Activated CD8-positive, alpha-beta T cell treated with anti-CD3 and anti-CD28 coated beads for 36 hours (primary cell): ENCODE data around the gene MPEG1. TPM values are rescaled to one million over a fixed set of nuclear protein-coding genes. Genes with fewer than 3 reads are reported as not detected.

Experiments
- ATAC-seq: fragments of 200-7000 bp; cut with Tn5 transposase; one replicate; pipeline ENCODE4 v1.10.0; 2021; ENCODE audit warnings: mild to moderate bottlenecking, moderate library complexity
- CTCF ChIA-PET: fragments of 350-600 bp; sonication (Branson Sonifier 250); formaldehyde crosslinking; loops from one replicate; lab custom pipeline; 2021; ENCODE audit warnings: antibody characterized with exemption; lab: Charles Lee
- POLR2A ChIA-PET: fragments of 350-600 bp; sonication (Branson Sonifier 250); formaldehyde crosslinking; loops from one replicate; lab custom pipeline; 2021; ENCODE audit warnings: antibody characterized with exemption; lab: Charles Lee
- DNase-seq: peaks from one replicate; pipeline ENCODE4 v3.0.0-alpha.2; 2020
- H3K27ac Mint-ChIP-seq: one replicate; pipeline ENCODE4 v1.8.0; 2021; ENCODE audit warnings: mild to moderate bottlenecking, mixed read lengths
- H3K27me3 Mint-ChIP-seq: one replicate; pipeline ENCODE4 v1.8.0; 2021; ENCODE audit warnings: mixed read lengths
- H3K36me3 Mint-ChIP-seq: one replicate; pipeline ENCODE4 v1.8.0; 2021; ENCODE audit warnings: low read depth, mixed read lengths
- H3K4me1 Mint-ChIP-seq: one replicate; pipeline ENCODE4 v1.8.0; 2021; ENCODE audit warnings: low read depth, mixed read lengths
- H3K4me3 Mint-ChIP-seq: one replicate; pipeline ENCODE4 v1.8.0; 2021; ENCODE audit warnings: mild to moderate bottlenecking, moderate library complexity, mixed read lengths
- H3K9me3 Mint-ChIP-seq: one replicate; pipeline ENCODE4 v1.8.0; 2021; ENCODE audit warnings: mixed read lengths
- CTCF ChIP-seq: fragments of 200-600 bp; IDR thresholded peaks from one replicate; pipeline ENCODE4 v1.8.0; 2022; ENCODE audit warnings: antibody characterized with exemption, mild to moderate bottlenecking
- intact Hi-C: fragments of 100-400 bp; cut with micrococcal nuclease; formaldehyde crosslinking; loops from one replicate; pipeline ENCODE4 v1.10.0; 2022
- total RNA-seq, 2 experiments: library from RNA; stranded (reverse); gene quantifications; one replicate each; pipeline ENCODE4 v1.2.3, GENCODE V29; 2021

Gene MPEG1
- total RNA-seq, 2 experiments from 2014 or later: not detected

- H3K36me3 Mint-ChIP-seq: no peaks in the 10 kb centered on the region
- peak; percentile 94 for DNase-seq
- ChIA-PET CTCF (interaction anchor here (0.6 to 9.9 kb wide), 35 partner anchors 8 to 366 kb away, joined by 3 to 180 read pairs (median 5); partner anchors contain the start of genes FAM111A, FAM111B and OR5A1), POLR2A (interaction anchor here (1.0 to 1.1 kb wide), 2 partner anchors 10 to 26 kb away, joined by 3 read pairs; no protein-coding TSS in a partner anchor)
- intact Hi-C loops: loop anchor here (2.0 to 5.0 kb wide), 3 partner anchors 37 to 257 kb away; no protein-coding TSS in a partner anchor
- peak within 1 kb of the TSS; percentile 72 for H3K4me3 Mint-ChIP-seq
- peak; percentile 86 for TF ChIP-seq CTCF
- no peaks in the 10 kb centered on the region for H3K9me3 Mint-ChIP-seq
- peaks cover 9% of the 10 kb centered on the region for H3K4me1 Mint-ChIP-seq
- H3K27ac Mint-ChIP-seq: no peak within 1 kb of the TSS
- H3K27me3 Mint-ChIP-seq: peaks cover 13% of the 10 kb centered on the region
- peak; percentile 90 for ATAC-seq
Observed at GRCh38 chr11:59171508-59172322, 41.0 kb downstream of the MPEG1 start, which contains the start of gene DTX4. Gene DTX4 (plus strand): TSS chr11:59172132. CDS start chr11:59172596, 464 bp downstream.

- Mint-ChIP-seq H3K36me3 (no peaks in the 10 kb centered on the region), H3K4me1 (peaks cover 2% of the 10 kb centered on the region), H3K27ac (no peak overlapping the region), H3K27me3 (peaks cover 18% of the 10 kb centered on the region), H3K4me3 (no peak overlapping the region), H3K9me3 (no peaks in the 10 kb centered on the region)
- ATAC-seq (no peak), DNase-seq (no peak)
- ChIA-PET CTCF (interaction anchor here (0.8 to 3.8 kb wide), 5 partner anchors 8 to 110 kb away, joined by 3 to 16 read pairs (median 5); partner anchors contain the start of gene DTX4), POLR2A (no interaction called here)
- intact Hi-C loops: no loop called here
- no peak for TF ChIP-seq CTCF
Observed at GRCh38 chr11:59164028-59164427, 48.7 kb downstream of the MPEG1 start.

Other genes with a start within 250 kb of the MPEG1 start
- not detected for gene GLYATL1B, start 126.6 kb downstream of the MPEG1 start, total RNA-seq
- 10 to 100 TPM; 18.2 to 18.3 TPM for gene FAM111B, start 105.7 kb downstream of the MPEG1 start, total RNA-seq
- gene FAM111A, start 70.1 kb downstream of the MPEG1 start, total RNA-seq: 10 to 100 TPM; 71.8 to 74.5 TPM
- gene DTX4, start 40.8 kb downstream of the MPEG1 start, total RNA-seq: under 1 TPM; 0.16 to 0.29 TPM
- not detected for gene OR5AN1, start 146.0 kb upstream of the MPEG1 start, total RNA-seq
- not detected for gene OR5A2, start 213.5 kb upstream of the MPEG1 start, total RNA-seq
- gene OR5A1, start 223.5 kb upstream of the MPEG1 start, total RNA-seq: not detected
- not detected for gene OR4D6, start 244.0 kb upstream of the MPEG1 start, total RNA-seq